ENCODE measurements around the gene DOK6.
"Not testable (repeated sequence)": the region's sequence is repeated elsewhere in the genome, so short reads cannot be mapped to it uniquely, and the experiment has no call there.

The DOK6 gene

GRCh38 chr18:69400253-69400975 is at the start of gene DOK6:
TSS of gene DOK6 (plus strand) at chr18:69400888.
- DNase-seq (ENCODE audit: low read depth in 2 of 2), result peak; percentile 55 to 56

GRCh38 chr18:69353023-69353422 is 47.7 kb upstream of the DOK6 start:
- no peak for DNase-seq (ENCODE audit: low read depth in 2 of 2)

GRCh38 chr18:69357590-69357989 is 43.1 kb upstream of the DOK6 start:
- DNase-seq (ENCODE audit: low read depth in 2 of 2), result no peak

- no peak for DNase-seq (ENCODE audit: low read depth in 2 of 2)
These were observed 42.3 kb upstream of the DOK6 start for GRCh38 chr18:69358212-69358895.

DNA sequence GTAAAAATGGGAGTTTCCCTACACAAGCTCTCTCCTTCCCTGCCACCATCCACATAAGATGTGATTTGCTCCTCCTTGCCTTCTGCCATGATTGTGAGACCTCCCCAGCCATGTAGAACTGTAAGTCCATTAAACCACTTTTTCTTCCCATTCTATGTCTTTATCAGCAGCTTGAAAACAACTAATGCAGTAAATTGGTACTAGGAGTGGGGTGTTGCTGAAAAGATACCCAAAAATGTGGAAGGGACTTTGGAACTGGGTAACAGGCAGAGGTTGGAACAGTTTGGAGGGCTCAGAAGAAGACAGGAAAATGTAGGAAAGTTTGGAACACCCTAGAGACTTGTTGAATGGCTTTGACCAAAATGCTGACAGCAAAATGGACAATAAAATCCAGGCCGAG is 40.9 kb upstream of the DOK6 start:
- DNase-seq (ENCODE audit: low read depth in 2 of 2), result not testable (repeated sequence)

GRCh38 chr18:69364930-69365329 is 35.8 kb upstream of the DOK6 start:
- no peak for DNase-seq (ENCODE audit: low read depth in 2 of 2)

DNA sequence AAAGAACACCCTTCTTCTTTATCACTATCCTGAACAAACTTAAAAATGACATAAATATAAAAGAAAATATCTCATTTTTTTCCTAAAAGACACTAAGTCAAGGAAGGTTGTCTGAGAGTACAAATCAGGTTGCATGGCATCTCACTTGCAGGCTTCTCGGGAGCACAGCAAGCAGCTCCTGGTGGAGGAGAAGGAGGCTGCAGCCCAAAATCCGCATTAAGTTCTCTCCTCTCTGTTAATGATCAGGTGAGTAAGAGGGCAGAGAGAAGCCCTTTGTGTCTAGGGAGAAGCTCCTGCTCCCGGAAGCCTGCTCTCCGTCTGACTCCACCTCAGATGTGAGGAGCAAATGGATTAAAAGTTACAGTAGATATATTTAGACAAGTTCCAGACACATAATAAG is 35.0 kb upstream of the DOK6 start:
- DNase-seq (ENCODE audit: low read depth in 2 of 2), result no peak

DNA sequence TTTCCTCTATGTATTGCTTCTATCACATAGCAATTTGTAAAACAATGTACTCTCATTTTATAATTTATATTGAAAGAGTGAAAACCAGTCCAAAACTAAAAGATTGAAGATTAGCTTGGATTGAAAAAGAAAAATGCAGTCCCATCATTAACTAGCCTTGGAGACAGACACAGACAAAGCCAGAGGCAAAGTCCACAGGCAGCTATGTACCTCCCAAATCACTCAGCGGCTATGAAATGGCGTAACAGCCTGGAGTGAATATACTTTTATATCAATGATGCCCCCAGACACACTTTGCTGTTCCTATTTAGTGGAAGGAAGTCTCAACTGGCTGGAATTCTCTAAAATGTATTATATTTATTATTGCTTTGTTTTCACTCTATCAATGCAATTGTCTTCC is 33.6 kb upstream of the DOK6 start:
- no peak for DNase-seq (ENCODE audit: low read depth in 2 of 2)

- DNase-seq (ENCODE audit: low read depth in 2 of 2), result no peak
These were observed 29.0 kb upstream of the DOK6 start for GRCh38 chr18:69371729-69372128.

- no peak for DNase-seq (ENCODE audit: low read depth in 2 of 2)
These were observed 20.4 kb upstream of the DOK6 start for GRCh38 chr18:69380324-69380723.

GRCh38 chr18:69383186-69383585 is 17.5 kb upstream of the DOK6 start:
- no peak for DNase-seq (ENCODE audit: low read depth in 2 of 2)

DNA sequence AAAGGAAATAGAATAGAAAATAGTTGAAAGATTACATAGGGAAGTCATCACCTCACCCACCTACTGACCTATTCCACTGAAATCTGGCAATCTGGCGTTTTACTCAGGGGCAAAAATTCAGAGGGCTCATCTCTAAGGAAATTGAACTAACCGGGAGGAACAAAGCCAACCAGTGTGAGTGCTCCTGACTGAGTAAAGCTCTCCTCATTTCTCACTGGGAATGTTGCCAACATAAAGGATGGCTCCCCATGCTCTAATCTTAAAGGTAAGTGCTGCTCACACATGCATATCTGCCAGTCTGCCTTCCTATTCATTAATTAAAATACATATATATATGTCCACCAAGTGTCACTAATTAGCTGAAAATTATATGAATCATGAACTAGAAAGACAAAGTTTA is 13.5 kb upstream of the DOK6 start:
- DNase-seq (ENCODE audit: low read depth in 2 of 2), result no peak

DNA sequence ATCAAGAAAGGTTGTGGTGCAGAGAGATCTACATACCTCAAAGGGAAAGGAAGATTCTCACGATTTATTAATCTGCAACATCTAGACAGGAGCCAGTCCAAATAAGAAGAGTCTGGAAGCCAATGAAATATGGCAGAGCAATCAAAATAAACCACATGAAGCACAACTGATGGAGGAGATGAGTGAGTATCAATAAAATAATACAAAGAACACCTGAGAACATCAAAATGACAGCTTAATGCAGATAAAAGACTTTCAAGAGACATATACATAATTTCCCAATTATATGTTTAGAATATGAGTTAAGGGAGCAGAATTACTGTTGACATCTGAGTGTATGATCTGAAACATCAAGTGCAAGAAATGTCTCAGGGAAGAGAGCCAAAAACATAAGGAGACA is 12.5 kb upstream of the DOK6 start:
- DNase-seq (ENCODE audit: low read depth in 2 of 2), result no peak

GRCh38 chr18:69397096-69397495 is 3.6 kb upstream of the DOK6 start:
- no peak for DNase-seq (ENCODE audit: low read depth in 2 of 2)

DNA sequence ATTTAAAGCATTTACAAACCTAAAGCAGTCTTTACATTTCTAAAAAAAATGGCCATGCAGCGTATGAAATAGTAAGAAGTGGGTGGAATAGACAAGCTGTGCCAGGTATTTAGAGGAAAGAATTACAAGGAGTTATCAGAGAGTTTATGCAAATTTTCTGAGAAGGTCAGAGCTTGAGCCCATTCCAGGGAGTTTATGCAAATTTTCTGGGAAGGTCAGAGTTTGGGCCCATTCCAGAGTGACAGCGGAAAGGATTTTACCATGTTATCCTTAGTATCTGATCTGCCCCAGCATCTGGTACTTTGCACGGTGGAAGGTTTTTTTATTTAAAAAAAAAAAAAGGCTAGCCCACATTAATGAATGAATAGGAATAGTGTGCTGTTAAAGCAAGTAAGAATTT is 1.4 kb upstream of the DOK6 start:
- DNase-seq (ENCODE audit: low read depth in 2 of 2), result no peak

- no peak for DNase-seq (ENCODE audit: low read depth in 2 of 2)
These were observed 213 bp downstream of the DOK6 start for GRCh38 chr18:69400976-69401225.

DNA sequence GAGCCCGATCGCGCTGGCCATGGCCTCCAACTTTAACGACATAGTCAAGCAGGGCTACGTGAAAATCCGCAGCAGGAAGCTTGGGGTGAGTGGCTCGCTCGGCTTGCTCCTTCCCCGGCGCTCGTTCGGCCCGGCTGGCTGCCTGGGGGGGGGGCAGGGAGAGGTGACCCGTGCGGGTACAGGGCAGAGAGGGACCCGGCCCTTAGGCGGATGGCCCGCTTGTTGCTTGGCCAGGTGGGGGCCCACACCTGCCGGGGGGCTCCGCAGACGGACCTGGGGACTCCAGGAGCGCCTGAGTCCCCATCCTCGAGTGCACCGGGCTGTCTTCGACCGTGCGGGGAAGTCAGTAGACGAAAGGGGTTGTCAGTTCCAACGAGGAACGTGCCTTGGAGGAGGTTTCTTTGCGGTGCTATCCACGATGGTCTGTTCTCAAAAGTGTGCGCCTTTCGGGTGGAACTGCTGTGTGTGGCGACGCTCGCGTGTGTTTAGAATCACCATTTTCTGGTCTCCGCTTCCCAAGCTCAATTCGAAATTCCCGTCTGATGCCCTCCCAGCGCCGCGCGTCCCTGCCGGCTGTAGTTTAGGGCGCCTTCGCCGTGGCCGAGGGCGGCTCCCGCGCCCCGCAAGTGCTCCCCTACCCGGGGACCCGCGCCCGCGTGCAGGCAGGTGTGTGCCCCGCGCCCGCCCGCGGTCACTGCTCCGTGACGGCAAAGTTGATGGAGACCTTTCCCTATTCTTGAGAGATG is 711 bp downstream of the DOK6 start:
- DNase-seq (ENCODE audit: low read depth in 2 of 2), result no peak

DNA sequence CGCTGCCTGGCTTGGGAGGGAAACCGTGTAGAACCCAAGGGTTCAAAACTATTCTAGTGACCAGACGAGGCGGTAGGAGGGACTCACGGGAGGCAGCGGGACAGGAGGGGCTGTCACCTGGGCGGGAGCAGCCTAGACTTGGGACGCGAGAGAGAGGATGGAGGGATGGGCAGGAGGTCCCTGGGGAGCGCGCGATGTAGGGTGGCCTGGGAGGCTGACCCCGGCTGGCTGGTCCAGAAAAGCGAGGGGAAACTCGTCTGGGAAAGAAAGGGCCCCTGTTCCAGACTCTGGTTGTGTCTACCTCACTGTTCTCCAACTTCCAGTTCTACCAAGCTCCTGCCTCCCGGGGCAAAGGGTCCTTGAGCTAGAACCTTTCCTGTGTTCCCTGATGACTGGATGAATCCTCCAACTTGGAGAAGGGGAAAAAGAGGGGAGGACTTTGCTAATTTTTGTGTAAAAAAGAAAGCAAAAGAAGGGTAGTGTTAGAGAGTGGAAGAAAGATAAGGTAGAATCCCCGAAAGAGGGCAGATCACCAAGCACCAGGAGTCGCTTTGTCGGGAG is 1.4 kb downstream of the DOK6 start:
- no peak for DNase-seq (ENCODE audit: low read depth in 2 of 2)

GRCh38 chr18:69402533-69402989 is 1.9 kb downstream of the DOK6 start:
- no peak for DNase-seq (ENCODE audit: low read depth in 2 of 2)

- no peak for DNase-seq (ENCODE audit: low read depth in 2 of 2)
These were observed 7.8 kb downstream of the DOK6 start for GRCh38 chr18:69408522-69408921.

- no peak for DNase-seq (ENCODE audit: low read depth in 2 of 2)
These were observed 10.5 kb downstream of the DOK6 start for GRCh38 chr18:69411199-69411598.

GRCh38 chr18:69414184-69414583 is 13.5 kb downstream of the DOK6 start:
- no peak for DNase-seq (ENCODE audit: low read depth in 2 of 2)

GRCh38 chr18:69432847-69433246 is 32.2 kb downstream of the DOK6 start:
- DNase-seq (ENCODE audit: low read depth in 2 of 2), result no peak
